Vagina (tissue), 2 donors: Measurements from ENCODE around the gene ZC3H14. TPM values are rescaled to one million over a fixed set of nuclear protein-coding genes. Genes with fewer than 3 reads are reported as not detected.

ENCODE experiments used
- DNase-seq, 2 donors: peaks; one replicate each; pipeline ENCODE4 v3.0.0-alpha.2; 2017; ENCODE audit errors: extremely low spot score in 2 of 2
- H3K27ac ChIP-seq: fragments of 200-600 bp; sonication (generic); one replicate; pipeline ENCODE4 v1.5.1; 2019
- H3K27me3 ChIP-seq: fragments of 200-600 bp; sonication (generic); one replicate; pipeline ENCODE4 v1.5.1; 2019
- H3K36me3 ChIP-seq, 2 donors: fragments of 200-600 bp; sonication (generic); one replicate each; pipeline ENCODE4 v1.5.1; 2017 to 2019
- H3K4me1 ChIP-seq: fragments of 200-600 bp; sonication (generic); one replicate; pipeline ENCODE4 v1.5.1; 2019
- H3K4me3 ChIP-seq, 2 donors: fragments of 200-600 bp; sonication (generic); 1 replicate in 1 of 2; 2 replicates in 1 of 2; pipeline ENCODE4 v1.5.1; 2016 to 2019
- H3K9me3 ChIP-seq: fragments of 200-600 bp; sonication (generic); one replicate; pipeline ENCODE4 v1.5.1; 2019
- CTCF ChIP-seq, 3 experiments: fragments of 450-650 bp in 2 of 3; fragments of 200-600 bp in 1 of 3; sonication (generic) in 1 of 3; IDR thresholded peaks; one replicate each; pipeline ENCODE4 v1.5.1; 2017 to 2019; ENCODE audit warnings: antibody characterized with exemption in 3 of 3, mild to moderate bottlenecking in 2 of 3, moderate library complexity in 2 of 3
- POLR2A ChIP-seq, 2 donors: fragments of 450-650 bp; IDR thresholded peaks; one replicate each; pipeline ENCODE4 v1.6.1; 2017; ENCODE audit warnings: antibody characterized with exemption in 2 of 2, mild to moderate bottlenecking in 2 of 2, moderate library complexity in 2 of 2
- POLR2AphosphoS5 ChIP-seq, 2 donors: sonication (generic); formaldehyde crosslinking; IDR thresholded peaks; one replicate each; pipeline ENCODE4 v1.9.0; 2017; ENCODE audit warnings: antibody characterized with exemption in 2 of 2, mild to moderate bottlenecking in 2 of 2, low read depth in 1 of 2; ENCODE audit not compliant: insufficient read depth in 1 of 2
- intact Hi-C: fragments of 100-400 bp; cut with DNase I; formaldehyde crosslinking; loops from one replicate; pipeline ENCODE4 v1.15.1; 2023
- total RNA-seq: library from RNA; depleted of rRNA; stranded (reverse); fragments of >200 nt; gene quantifications from one replicate; pipeline ENCODE4 v1.2.3, GENCODE V29; 2016

Gene ZC3H14, protein sequence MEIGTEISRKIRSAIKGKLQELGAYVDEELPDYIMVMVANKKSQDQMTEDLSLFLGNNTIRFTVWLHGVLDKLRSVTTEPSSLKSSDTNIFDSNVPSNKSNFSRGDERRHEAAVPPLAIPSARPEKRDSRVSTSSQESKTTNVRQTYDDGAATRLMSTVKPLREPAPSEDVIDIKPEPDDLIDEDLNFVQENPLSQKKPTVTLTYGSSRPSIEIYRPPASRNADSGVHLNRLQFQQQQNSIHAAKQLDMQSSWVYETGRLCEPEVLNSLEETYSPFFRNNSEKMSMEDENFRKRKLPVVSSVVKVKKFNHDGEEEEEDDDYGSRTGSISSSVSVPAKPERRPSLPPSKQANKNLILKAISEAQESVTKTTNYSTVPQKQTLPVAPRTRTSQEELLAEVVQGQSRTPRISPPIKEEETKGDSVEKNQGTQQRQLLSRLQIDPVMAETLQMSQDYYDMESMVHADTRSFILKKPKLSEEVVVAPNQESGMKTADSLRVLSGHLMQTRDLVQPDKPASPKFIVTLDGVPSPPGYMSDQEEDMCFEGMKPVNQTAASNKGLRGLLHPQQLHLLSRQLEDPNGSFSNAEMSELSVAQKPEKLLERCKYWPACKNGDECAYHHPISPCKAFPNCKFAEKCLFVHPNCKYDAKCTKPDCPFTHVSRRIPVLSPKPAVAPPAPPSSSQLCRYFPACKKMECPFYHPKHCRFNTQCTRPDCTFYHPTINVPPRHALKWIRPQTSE
- total RNA-seq: 58.4 TPM

- TF ChIP-seq CTCF (IDR thresholded peaks at IDR 0.05) (no peak), POLR2AphosphoS5 (IDR thresholded peaks at IDR 0.05; ENCODE audit: insufficient read depth in 1 of 2, low read depth in 1 of 2) (peak in 1 of 2 donors; percentile 90), POLR2A (IDR thresholded peaks at IDR 0.05) (peak in 1 of 2 donors; percentile 58)
- H3K27me3 ChIP-seq: no peaks in the 10 kb centered on the region
- intact Hi-C loops: no loop called here
These were observed at the start of gene ZC3H14 for GRCh38 chr14:88562831-88563686. ZC3H14 (plus strand) TSS chr14:88563037; CDS start chr14:88563134, 97 bp downstream.

DNA sequence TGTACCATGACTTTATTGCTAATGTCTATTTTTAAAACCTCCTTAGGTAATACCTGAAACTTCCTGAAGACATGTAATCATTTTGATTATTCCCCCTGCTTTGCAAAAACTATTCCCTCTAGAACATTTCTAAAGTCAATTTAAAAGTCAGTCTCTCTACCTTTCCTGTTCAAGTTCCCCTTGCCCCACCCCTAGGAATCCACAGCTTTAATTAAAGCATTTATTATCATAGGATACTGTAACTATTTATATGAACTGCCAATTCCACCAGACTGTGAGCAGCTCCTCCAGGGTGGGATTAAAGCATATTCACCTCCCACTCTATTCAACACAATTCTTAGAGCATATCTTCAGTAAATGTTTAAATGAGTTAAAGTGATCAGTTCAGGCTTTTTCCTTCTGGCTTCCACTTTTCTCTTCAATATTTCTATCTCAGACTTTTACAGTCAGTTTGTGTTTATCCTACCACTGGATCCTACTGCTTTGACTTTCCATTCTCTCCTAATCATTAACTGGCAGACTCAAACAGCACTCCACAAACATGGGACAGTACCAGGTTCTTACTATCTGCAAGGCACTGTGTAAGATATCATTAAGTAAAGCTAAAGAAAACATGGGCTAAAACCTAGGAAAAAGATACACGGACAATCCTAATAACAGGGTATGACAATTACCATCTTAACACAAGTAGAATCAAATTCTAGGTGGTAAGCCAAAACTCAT lies 47.2 kb upstream of the ZC3H14 start:
- no peaks in the 10 kb centered on the region for H3K9me3 ChIP-seq
- H3K4me3 ChIP-seq: no peak overlapping the region
- intact Hi-C loops: no loop called here
- H3K27ac ChIP-seq: no peak overlapping the region
- H3K36me3 ChIP-seq: peaks cover 0 to 4% of the 10 kb centered on the region in 2 donors
- no peak for DNase-seq
- H3K27me3 ChIP-seq: no peaks in the 10 kb centered on the region
- no peaks in the 10 kb centered on the region for H3K4me1 ChIP-seq
- no peak for TF ChIP-seq POLR2A (IDR thresholded peaks at IDR 0.05)
- TF ChIP-seq CTCF (IDR thresholded peaks at IDR 0.05): no peak
- TF ChIP-seq POLR2AphosphoS5 (IDR thresholded peaks at IDR 0.05; ENCODE audit: insufficient read depth in 1 of 2, low read depth in 1 of 2): no peak

More at GRCh38 chr14:88562831-88563686, at the start of gene ZC3H14:
- peak within 1 kb of the TSS; percentile 92 to 99 for H3K4me3 ChIP-seq
- H3K27ac ChIP-seq: peak within 1 kb of the TSS; percentile 86
- H3K9me3 ChIP-seq: no peaks in the 10 kb centered on the region
- peaks cover 0 to 6% of the 10 kb centered on the region in 2 donors for H3K36me3 ChIP-seq
- H3K4me1 ChIP-seq: peaks cover 25% of the 10 kb centered on the region
- no peak for DNase-seq

DNA sequence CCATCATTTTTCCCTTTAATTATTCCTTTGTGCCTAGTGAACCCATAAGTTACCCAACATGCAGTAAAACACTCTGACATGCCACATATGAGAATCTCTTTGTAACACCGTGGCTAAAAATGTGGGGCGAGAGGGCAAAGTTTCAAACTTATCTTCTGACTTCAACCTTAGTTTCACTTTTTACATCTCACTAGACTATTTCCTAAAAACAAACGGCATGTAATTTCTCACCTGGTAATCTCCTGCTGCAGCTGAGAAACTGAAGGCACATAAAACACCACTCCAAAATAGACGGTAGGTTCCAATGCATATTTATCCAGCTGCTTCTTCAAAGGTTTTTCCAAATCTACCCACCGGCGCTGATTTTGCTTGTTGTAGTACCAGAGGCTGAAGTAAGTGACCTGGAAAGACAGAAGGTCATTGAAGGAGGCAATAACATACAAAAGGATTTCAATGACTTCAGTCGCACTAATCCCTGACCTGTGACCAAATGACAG lies 45.9 kb upstream of the ZC3H14 start:
- DNase-seq: no peak
- no peak overlapping the region for H3K27ac ChIP-seq

More for the DNA sequence above, 45.9 kb upstream of the ZC3H14 start:
- Histone ChIP-seq H3K9me3 (no peaks in the 10 kb centered on the region), H3K27me3 (no peaks in the 10 kb centered on the region), H3K4me1 (no peaks in the 10 kb centered on the region), H3K4me3 (no peak overlapping the region), H3K36me3 (peaks cover 0 to 3% of the 10 kb centered on the region in 2 donors)
- intact Hi-C loops: no loop called here
- TF ChIP-seq POLR2A (IDR thresholded peaks at IDR 0.05) (no peak), POLR2AphosphoS5 (IDR thresholded peaks at IDR 0.05; ENCODE audit: insufficient read depth in 1 of 2, low read depth in 1 of 2) (no peak), CTCF (IDR thresholded peaks at IDR 0.05) (no peak)
